22Rv1 (cell line): ENCODE measurements around the gene LTBP1.

Experiments
- ZFX ChIP-seq: fragments of 450-650 bp; IDR thresholded peaks from 2 replicates; pipeline ENCODE4 v1.6.1; 2017; ENCODE audit warnings: antibody characterized with exemption, borderline replicate concordance
- TF ChIP-seq, protein P1 (sequence below): fragments of 450-650 bp; IDR thresholded peaks from 2 replicates; pipeline ENCODE4 v1.5.1; 2017; ENCODE audit warnings: mild to moderate bottlenecking

DNA sequence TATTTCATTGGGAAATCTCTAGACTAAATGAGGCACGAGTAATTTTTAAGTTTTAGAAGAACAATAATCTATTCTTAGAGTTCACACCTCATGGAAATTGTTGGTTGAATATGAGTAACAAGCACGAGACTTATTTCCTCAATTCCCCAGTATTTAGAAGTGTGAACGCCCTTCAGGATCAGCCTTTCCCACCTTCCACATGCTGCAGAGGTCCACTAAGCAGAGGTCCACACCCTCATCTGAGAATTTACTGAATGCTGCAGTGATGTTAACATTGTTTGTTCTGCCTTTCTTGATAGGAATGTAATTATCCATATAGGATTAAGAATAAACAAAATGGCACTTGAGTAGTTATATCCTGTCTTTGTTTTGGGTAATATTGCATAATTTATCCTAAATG, 41.8 kb downstream of the LTBP1 start:
- TF ChIP-seq, protein P1, sequence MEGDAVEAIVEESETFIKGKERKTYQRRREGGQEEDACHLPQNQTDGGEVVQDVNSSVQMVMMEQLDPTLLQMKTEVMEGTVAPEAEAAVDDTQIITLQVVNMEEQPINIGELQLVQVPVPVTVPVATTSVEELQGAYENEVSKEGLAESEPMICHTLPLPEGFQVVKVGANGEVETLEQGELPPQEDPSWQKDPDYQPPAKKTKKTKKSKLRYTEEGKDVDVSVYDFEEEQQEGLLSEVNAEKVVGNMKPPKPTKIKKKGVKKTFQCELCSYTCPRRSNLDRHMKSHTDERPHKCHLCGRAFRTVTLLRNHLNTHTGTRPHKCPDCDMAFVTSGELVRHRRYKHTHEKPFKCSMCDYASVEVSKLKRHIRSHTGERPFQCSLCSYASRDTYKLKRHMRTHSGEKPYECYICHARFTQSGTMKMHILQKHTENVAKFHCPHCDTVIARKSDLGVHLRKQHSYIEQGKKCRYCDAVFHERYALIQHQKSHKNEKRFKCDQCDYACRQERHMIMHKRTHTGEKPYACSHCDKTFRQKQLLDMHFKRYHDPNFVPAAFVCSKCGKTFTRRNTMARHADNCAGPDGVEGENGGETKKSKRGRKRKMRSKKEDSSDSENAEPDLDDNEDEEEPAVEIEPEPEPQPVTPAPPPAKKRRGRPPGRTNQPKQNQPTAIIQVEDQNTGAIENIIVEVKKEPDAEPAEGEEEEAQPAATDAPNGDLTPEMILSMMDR = no peak
- TF ChIP-seq ZFX = no peak
